GM04503 (cell line): ENCODE measurements around the gene NOC2L.

Experiments
- DNase-seq: peaks from one replicate; pipeline ENCODE4 v3.0.0-alpha.2; 2012; ENCODE audit warnings: low read depth

NOC2L gene

GRCh38 chr1:929712-930632 is 29.1 kb downstream of the NOC2L start:
- no peak for DNase-seq

DNA sequence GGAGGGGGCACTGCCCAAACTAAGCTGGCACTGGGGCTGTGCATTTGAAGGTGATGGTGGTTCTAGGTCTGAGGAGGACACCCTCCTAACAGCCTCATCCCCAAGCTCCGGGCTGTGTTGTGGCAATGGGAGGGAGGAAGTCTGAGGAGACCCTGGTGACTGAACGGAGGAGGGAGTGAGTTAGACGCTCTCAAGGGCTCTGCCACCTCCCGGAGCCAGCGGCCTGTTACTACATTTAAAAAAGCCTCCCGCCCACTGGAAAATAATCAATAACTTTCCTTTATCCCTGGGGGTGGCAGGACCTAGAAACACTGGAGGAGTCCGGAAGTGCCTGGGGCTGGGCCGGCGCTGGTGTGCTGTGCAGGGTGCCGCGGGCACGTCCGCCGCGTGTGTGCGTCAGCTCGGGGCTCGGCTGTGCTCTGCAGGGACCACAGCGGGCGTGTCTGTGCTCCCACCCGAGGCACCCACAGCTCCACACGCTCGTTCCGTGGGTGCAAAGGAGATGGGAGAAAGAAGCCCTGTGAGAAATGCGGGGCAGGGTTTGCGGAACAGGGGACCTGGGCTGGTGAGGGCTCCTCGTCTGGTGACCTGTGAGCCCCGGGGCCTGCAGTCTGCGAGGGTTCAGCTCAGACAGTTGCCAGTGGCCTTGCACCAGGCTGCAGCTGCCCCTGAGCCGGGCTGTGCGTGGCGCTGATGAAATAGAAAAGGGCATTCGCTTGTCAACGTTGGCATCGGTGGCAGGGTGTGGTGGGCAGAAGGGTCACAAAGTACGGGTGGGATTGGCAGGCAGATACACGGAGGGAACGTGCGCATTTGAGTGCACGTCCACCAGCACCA is 30.0 kb downstream of the NOC2L start:
- DNase-seq: no peak

DNA sequence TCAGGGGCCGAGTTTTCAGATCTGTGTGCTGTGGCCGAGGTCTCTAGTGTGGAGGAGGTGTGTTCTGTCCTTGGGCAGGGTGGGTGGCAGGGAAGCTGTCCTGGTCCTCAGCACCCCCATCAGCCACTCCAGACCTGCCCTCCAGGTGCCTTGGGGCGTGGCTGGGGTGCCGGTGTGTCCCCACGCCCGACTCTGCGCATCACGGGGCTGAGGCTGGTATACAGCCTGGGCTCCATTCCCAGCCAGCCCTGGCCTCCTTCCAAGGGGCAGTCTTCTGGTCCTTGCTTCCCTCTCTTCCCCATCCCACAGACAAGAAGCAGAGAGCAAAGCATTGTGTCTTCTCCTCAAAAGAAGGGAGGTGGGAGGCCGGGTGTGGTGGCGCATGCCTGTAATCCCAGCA is 31.3 kb downstream of the NOC2L start:
- DNase-seq: no peak

- DNase-seq: no peak
Observed at GRCh38 chr1:927234-927633, 31.8 kb downstream of the NOC2L start.

DNA sequence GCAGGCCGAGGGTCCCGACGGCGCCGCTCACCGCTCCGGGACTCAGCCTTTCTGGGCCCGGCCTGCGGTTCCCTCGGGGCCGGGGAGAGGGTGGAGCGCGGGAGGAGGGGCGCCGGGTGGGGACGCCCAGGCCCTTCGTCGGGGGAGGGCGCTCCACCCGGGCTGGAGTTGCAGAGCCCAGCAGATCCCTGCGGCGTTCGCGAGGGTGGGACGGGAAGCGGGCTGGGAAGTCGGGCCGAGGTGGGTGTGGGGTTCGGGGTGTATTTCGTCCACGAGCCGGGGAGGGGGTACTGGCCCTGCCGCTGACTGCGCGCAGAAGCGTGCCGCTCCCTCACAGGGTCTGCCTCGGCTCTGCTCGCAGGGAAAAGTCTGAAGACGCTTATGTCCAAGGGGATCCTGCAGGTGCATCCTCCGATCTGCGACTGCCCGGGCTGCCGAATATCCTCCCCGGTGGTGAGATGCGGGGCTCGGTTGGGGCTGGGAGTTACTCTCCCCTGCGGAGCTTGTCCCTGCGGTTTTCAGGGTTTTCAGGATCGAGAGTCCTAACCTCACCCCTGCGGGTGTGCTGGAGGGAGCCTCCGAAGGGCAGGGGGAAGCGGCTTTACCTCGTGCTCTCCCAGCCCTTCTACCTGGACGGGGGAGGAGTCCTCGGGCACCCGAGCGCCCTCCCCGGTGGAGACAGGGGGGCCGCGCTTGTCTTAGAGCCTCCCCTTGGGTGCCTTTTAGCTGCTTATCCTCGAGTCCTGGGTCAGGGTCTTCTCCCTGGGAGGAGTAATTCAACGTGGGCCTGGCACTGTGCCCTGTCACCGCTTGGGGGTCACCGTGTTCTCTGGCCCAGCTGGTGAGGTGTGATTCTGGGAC is 33.3 kb downstream of the NOC2L start:
- no peak for DNase-seq

DNA sequence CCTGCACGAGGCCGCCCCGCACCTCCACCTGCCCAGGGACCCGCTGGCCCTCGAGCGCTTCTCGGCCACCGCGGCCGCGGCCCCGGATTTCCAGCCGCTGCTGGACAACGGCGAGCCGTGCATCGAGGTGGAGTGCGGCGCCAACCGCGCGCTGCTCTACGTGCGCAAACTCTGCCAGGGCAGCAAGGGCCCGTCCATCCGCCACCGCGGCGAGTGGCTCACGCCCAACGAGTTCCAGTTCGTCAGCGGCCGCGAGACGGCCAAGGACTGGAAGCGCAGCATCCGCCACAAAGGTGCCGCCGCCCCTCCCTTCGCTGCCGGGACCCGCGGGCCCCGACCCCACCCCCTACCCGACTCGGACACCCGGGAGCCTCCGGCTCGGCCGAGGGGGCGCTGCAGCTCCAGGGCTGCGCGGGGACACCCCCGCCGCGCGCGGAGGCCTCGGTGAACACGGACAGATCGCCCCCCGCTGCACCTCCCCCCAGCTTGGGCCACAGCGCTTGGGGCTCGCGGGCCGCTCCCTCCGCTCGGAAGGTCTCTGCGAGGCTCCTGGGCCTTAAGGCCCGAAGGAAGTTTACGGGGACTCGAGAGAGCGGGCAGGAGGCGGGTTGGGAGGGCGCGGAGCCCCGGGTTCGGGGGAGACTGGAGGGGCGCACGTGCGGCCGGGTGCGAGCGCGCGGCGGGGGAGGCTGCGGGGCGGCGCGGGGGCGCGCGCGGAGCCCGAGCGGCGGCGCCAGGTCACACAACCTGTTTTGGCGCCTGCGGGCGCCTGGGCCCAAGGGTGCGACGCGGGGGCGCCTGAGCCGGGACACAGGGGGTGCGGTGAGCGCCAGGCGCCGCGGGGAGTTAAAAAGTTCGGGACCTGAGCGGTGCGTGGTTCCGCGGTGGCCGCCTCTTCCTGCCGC is 34.1 kb downstream of the NOC2L start:
- DNase-seq: no peak

DNA sequence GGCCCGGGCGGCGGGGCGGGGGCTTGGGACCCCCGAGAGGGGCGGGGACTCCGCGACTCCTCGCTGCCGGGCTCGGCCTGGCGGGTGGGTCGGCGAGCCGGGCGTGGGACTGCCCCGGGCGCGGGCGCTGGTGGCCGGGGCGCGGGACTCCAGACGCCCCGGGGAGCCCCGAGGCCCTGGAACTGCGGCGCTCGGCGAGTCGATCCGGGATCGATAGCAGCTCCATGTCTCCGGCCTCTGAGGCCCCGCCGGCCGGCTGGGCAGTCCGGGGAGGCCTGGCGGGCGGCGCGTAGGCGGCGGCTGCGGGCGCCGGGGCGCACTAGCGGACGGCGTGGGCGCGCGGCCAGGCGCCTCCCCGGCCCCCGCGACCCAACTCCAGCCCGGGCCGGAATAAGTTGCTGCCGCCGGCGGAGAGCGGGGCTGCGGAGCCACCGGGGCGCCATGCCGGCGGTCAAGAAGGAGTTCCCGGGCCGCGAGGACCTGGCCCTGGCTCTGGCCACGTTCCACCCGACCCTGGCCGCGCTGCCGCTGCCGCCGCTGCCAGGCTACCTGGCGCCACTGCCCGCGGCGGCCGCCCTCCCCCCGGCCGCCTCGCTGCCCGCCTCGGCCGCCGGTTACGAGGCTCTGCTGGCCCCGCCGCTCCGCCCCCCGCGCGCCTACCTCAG is 34.9 kb downstream of the NOC2L start:
- DNase-seq: no peak

- DNase-seq: no peak
Observed at GRCh38 chr1:923131-923990, 35.7 kb downstream of the NOC2L start, which contains the start of gene SAMD11. TSS of gene SAMD11 (plus strand) at chr1:923923. CDS start at chr1:924432, 509 bp downstream.

DNA sequence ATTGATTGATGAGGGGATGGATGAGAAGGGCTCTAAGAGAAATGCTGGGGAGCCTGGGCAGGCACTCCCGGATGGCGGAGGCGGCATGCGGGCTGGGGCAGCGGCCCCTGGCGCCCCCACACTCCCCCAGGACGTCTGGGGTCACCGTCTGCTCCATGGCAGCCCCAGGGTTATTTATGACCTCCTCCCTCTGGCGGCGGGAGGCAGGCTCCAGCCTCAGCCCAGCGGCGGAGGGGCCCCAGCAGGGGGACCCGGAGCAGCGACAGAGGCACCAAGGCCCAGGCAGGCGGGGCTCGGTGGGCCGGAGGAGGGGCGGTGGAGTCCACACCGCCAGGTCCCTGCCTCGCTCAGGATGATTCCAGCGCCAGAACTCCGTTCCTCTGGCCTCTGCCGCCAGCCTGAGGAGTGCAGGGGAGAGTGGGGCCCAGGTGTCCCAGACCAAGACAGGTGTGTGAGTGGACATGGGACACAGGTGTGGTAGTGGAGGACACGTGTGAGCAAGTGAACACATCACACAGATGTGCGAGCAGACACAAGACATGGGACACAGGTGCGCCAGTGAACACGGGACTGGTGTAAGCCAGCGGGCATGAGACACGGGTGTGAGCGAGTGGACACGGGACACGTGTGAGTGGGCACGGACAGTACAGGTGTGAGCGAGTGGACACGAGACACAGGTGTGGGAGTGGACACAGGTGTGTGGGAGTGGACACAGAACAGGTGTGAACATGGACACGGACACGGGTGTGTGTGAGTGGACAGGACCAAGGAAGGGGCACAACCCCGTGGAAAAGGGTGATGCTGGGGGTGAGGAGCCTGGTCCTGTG is 37.8 kb downstream of the NOC2L start:
- no peak for DNase-seq

GRCh38 chr1:920521-920920 is 38.5 kb downstream of the NOC2L start:
- DNase-seq: no peak

DNA sequence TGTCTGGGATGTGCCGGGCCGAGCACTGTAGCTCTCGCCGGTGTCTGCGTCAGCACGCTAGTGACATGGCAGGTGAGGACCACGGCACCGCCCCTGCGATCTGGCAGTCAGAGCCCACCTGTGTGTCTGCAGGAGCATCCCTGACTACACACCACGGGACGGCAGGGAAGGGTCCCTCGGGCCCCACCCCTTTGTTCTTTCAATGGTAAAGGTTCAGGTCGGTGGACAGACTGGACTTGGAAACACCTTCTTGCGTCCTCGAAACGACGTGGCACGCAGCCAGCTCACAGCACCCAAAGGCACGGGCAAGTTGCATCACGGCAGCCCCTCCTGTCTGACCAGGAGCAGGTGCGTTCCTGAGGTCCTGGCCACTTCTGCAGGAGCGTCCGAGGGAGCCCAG is 39.0 kb downstream of the NOC2L start:
- no peak for DNase-seq

- DNase-seq: no peak
Observed at GRCh38 chr1:919271-919872, 39.7 kb downstream of the NOC2L start.

GRCh38 chr1:918843-919242 is 40.2 kb downstream of the NOC2L start:
- no peak for DNase-seq

DNA sequence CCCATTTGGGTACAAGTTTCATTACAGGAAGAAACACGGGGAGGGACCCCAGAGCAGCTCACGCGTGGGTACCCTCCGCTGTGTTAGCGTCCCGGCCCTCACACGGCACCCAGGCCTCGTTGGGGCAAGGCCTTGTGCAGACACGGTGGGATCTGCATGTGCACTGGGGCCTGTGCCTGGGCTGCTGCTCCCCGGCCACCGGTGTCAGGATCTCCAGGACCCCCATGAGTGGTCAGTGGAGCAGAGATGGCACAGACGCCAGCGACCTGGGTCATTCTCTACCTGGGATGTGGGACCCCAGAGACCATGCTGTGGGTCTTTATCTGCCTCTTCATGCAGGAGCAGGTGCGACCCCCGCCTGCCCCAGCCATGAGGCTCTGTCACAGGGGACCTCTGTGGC is 40.7 kb downstream of the NOC2L start:
- no peak for DNase-seq

GRCh38 chr1:917466-918091 is 41.5 kb downstream of the NOC2L start:
- DNase-seq: no peak

DNA sequence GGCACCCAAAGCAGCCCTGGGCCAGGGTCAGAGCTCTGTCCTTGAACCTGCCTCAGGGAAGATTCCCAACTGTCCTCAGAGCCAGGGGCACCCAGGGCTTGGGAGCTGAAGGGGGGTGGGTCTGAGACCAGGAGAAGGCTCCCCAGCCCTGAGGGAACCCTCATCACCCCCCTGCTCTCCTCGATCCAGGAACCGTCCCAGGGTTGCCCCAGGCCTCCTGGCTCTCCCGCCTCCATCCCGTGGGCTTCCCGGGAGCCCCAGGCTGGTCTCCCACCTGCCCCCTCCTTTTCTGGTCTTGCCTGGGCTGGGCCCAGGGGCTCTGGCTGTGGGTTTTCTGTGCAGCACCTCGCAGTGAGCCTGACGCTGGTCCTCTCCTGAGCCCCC is 42.0 kb downstream of the NOC2L start:
- DNase-seq: no peak

GRCh38 chr1:916173-917075 is 42.6 kb downstream of the NOC2L start:
- DNase-seq: no peak
